ENCODE measurements around the gene CEP128. TPM values are rescaled to one million over a fixed set of nuclear protein-coding genes. Genes with fewer than 3 reads are reported as not detected.

The CEP128 gene
- total RNA-seq, 2 experiments from 2014 or later = 16.4 to 17.1 TPM

- Mint-ChIP-seq H3K4me1 (ENCODE audit: low read depth) (no peaks in the 10 kb centered on the region), H3K27me3 (ENCODE audit: low read depth) (no peaks in the 10 kb centered on the region), H3K9me3 (no peaks in the 10 kb centered on the region), H3K36me3 (ENCODE audit: low read depth) (peaks cover 1% of the 10 kb centered on the region), H3K4me3 (no peak overlapping the region), H3K27ac (no peak overlapping the region)
- no peak for DNase-seq
- CTCF ChIA-PET = no interaction called here
- intact Hi-C loops (cut with micrococcal nuclease) = no loop called here
Observed at GRCh38 chr14:80615831-80616230, 325.7 kb downstream of the CEP128 start.

GRCh38 chr14:80609055-80609454 lies 332.5 kb downstream of the CEP128 start:
- no peak overlapping the region for H3K4me3 Mint-ChIP-seq
- CTCF ChIA-PET = no interaction called here
- H3K27ac Mint-ChIP-seq = no peak overlapping the region
- no peaks in the 10 kb centered on the region for H3K36me3 Mint-ChIP-seq (ENCODE audit: low read depth)
- DNase-seq = no peak
- H3K4me1 Mint-ChIP-seq (ENCODE audit: low read depth) = no peaks in the 10 kb centered on the region
- H3K27me3 Mint-ChIP-seq (ENCODE audit: low read depth) = no peaks in the 10 kb centered on the region
- intact Hi-C loops (cut with micrococcal nuclease) = no loop called here
- H3K9me3 Mint-ChIP-seq = no peaks in the 10 kb centered on the region

- intact Hi-C loops (cut with micrococcal nuclease) = no loop called here
- H3K4me1 Mint-ChIP-seq (ENCODE audit: low read depth) = no peaks in the 10 kb centered on the region
- CTCF ChIA-PET = no interaction called here
- H3K36me3 Mint-ChIP-seq (ENCODE audit: low read depth) = no peaks in the 10 kb centered on the region
- no peak for DNase-seq
- H3K27me3 Mint-ChIP-seq (ENCODE audit: low read depth) = no peaks in the 10 kb centered on the region
- no peak overlapping the region for H3K27ac Mint-ChIP-seq
- no peak overlapping the region for H3K4me3 Mint-ChIP-seq
- H3K9me3 Mint-ChIP-seq = no peaks in the 10 kb centered on the region
Observed at GRCh38 chr14:80608563-80608962, 333.0 kb downstream of the CEP128 start.

GRCh38 chr14:80607430-80608190 lies 333.9 kb downstream of the CEP128 start:
- no peaks in the 10 kb centered on the region for H3K9me3 Mint-ChIP-seq
- no peaks in the 10 kb centered on the region for H3K36me3 Mint-ChIP-seq (ENCODE audit: low read depth)
- no peaks in the 10 kb centered on the region for H3K4me1 Mint-ChIP-seq (ENCODE audit: low read depth)
- intact Hi-C loops (cut with micrococcal nuclease) = no loop called here
- CTCF ChIA-PET = no interaction called here
- H3K27me3 Mint-ChIP-seq (ENCODE audit: low read depth) = no peaks in the 10 kb centered on the region
- H3K27ac Mint-ChIP-seq = no peak overlapping the region
- H3K4me3 Mint-ChIP-seq = no peak overlapping the region
- no peak for DNase-seq

GRCh38 chr14:80606347-80606772 lies 335.2 kb downstream of the CEP128 start:
- Mint-ChIP-seq H3K27ac (no peak overlapping the region), H3K4me3 (no peak overlapping the region), H3K4me1 (ENCODE audit: low read depth) (no peaks in the 10 kb centered on the region), H3K9me3 (no peaks in the 10 kb centered on the region), H3K27me3 (ENCODE audit: low read depth) (no peaks in the 10 kb centered on the region), H3K36me3 (ENCODE audit: low read depth) (no peaks in the 10 kb centered on the region)
- no peak for DNase-seq
- intact Hi-C loops (cut with micrococcal nuclease) = no loop called here
- CTCF ChIA-PET = no interaction called here

- DNase-seq = no peak
- H3K4me3 Mint-ChIP-seq = no peak overlapping the region
- no peaks in the 10 kb centered on the region for H3K36me3 Mint-ChIP-seq (ENCODE audit: low read depth)
- H3K27ac Mint-ChIP-seq = no peak overlapping the region
- H3K27me3 Mint-ChIP-seq (ENCODE audit: low read depth) = no peaks in the 10 kb centered on the region
- H3K4me1 Mint-ChIP-seq (ENCODE audit: low read depth) = no peaks in the 10 kb centered on the region
- intact Hi-C loops (cut with micrococcal nuclease) = no loop called here
- no peaks in the 10 kb centered on the region for H3K9me3 Mint-ChIP-seq
- CTCF ChIA-PET = no interaction called here
Observed at GRCh38 chr14:80605536-80605935, 336.0 kb downstream of the CEP128 start.

- no peaks in the 10 kb centered on the region for H3K36me3 Mint-ChIP-seq (ENCODE audit: low read depth)
- no peaks in the 10 kb centered on the region for H3K9me3 Mint-ChIP-seq
- no peaks in the 10 kb centered on the region for H3K27me3 Mint-ChIP-seq (ENCODE audit: low read depth)
- intact Hi-C loops (cut with micrococcal nuclease) = no loop called here
- no peak overlapping the region for H3K27ac Mint-ChIP-seq
- no peak overlapping the region for H3K4me3 Mint-ChIP-seq
- H3K4me1 Mint-ChIP-seq (ENCODE audit: low read depth) = no peaks in the 10 kb centered on the region
- no peak for DNase-seq
- CTCF ChIA-PET = no interaction called here
Observed at GRCh38 chr14:80602946-80603345, 338.6 kb downstream of the CEP128 start.

GRCh38 chr14:80587096-80587724 lies 354.3 kb downstream of the CEP128 start:
- H3K27ac Mint-ChIP-seq = peak overlapping the region; percentile 39
- CTCF ChIA-PET = interaction anchor here (0.6 to 1.1 kb wide), 3 partner anchors 16 to 187 kb away, joined by 3 to 4 read pairs (median 3); no protein-coding TSS in a partner anchor
- peak; percentile 9 for DNase-seq
- peaks cover 16% of the 10 kb centered on the region for H3K9me3 Mint-ChIP-seq
- H3K36me3 Mint-ChIP-seq (ENCODE audit: low read depth) = peaks cover 8% of the 10 kb centered on the region
- peaks cover 14% of the 10 kb centered on the region for H3K4me1 Mint-ChIP-seq (ENCODE audit: low read depth)
- intact Hi-C loops (cut with micrococcal nuclease) = loop anchor here (1.0 to 10.0 kb wide), 7 partner anchors 344 to 884 kb away; partner anchors contain the start of gene DIO2
- H3K27me3 Mint-ChIP-seq (ENCODE audit: low read depth) = no peaks in the 10 kb centered on the region
- H3K4me3 Mint-ChIP-seq = no peak overlapping the region

GRCh38 chr14:80586131-80586530 lies 355.4 kb downstream of the CEP128 start:
- Mint-ChIP-seq H3K27me3 (ENCODE audit: low read depth) (no peaks in the 10 kb centered on the region), H3K9me3 (peaks cover 5% of the 10 kb centered on the region), H3K27ac (no peak overlapping the region), H3K4me3 (no peak overlapping the region), H3K36me3 (ENCODE audit: low read depth) (peaks cover 2% of the 10 kb centered on the region), H3K4me1 (ENCODE audit: low read depth) (peaks cover 14% of the 10 kb centered on the region)
- CTCF ChIA-PET = interaction anchor here (0.6 kb wide), 1 partner anchor 56 kb away, joined by 3 read pairs; no protein-coding TSS in a partner anchor
- DNase-seq = no peak
- intact Hi-C loops (cut with micrococcal nuclease) = loop anchor here (2.0 to 10.0 kb wide), 3 partner anchors 371 to 885 kb away; partner anchors contain the start of gene DIO2

- Mint-ChIP-seq H3K36me3 (ENCODE audit: low read depth) (peaks cover 2% of the 10 kb centered on the region), H3K4me1 (ENCODE audit: low read depth) (peaks cover 14% of the 10 kb centered on the region), H3K27ac (no peak overlapping the region), H3K27me3 (ENCODE audit: low read depth) (no peaks in the 10 kb centered on the region), H3K4me3 (no peak overlapping the region), H3K9me3 (no peaks in the 10 kb centered on the region)
- intact Hi-C loops (cut with micrococcal nuclease) = loop anchor here (5.0 to 10.0 kb wide), 2 partner anchors 371 to 587 kb away; partner anchors contain the start of gene DIO2
- no peak for DNase-seq
- CTCF ChIA-PET = no interaction called here
Observed at GRCh38 chr14:80585506-80585835, 356.1 kb downstream of the CEP128 start.

- no peak for DNase-seq
- Mint-ChIP-seq H3K4me1 (ENCODE audit: low read depth) (peaks cover 14% of the 10 kb centered on the region), H3K27ac (no peak overlapping the region), H3K36me3 (ENCODE audit: low read depth) (no peaks in the 10 kb centered on the region), H3K27me3 (ENCODE audit: low read depth) (no peaks in the 10 kb centered on the region), H3K4me3 (no peak overlapping the region), H3K9me3 (no peaks in the 10 kb centered on the region)
- intact Hi-C loops (cut with micrococcal nuclease) = loop anchor here (5.0 to 10.0 kb wide), 2 partner anchors 370 to 587 kb away; partner anchors contain the start of gene DIO2
- CTCF ChIA-PET = no interaction called here
Observed at GRCh38 chr14:80584744-80585505, 356.6 kb downstream of the CEP128 start.

- Mint-ChIP-seq H3K4me3 (no peak overlapping the region), H3K36me3 (ENCODE audit: low read depth) (peaks cover 7% of the 10 kb centered on the region), H3K4me1 (ENCODE audit: low read depth) (no peaks in the 10 kb centered on the region), H3K27ac (no peak overlapping the region), H3K27me3 (ENCODE audit: low read depth) (no peaks in the 10 kb centered on the region), H3K9me3 (no peaks in the 10 kb centered on the region)
- CTCF ChIA-PET = no interaction called here
- intact Hi-C loops (cut with micrococcal nuclease) = no loop called here
- DNase-seq = no peak
Observed at GRCh38 chr14:80577599-80577998, 363.9 kb downstream of the CEP128 start.
